Panc1 (cell line): Measurements from ENCODE around the gene PXK.

Source experiments
- CTCF ChIP-seq: fragments of 450-650 bp; IDR thresholded peaks from 2 replicates; pipeline ENCODE4 v1.5.1; 2017; ENCODE audit warnings: mild to moderate bottlenecking
- POLR2AphosphoS5 ChIP-seq: IDR thresholded peaks from 2 replicates; pipeline ENCODE4 v1.6.1; 2012; ENCODE audit warnings: mild to moderate bottlenecking, low read depth, low read length, moderate library complexity
- REST ChIP-seq, 2 experiments: IDR thresholded peaks; 2 replicates each; pipeline ENCODE4 v1.6.1; 2011 to 2012; ENCODE audit warnings: low read depth in 2 of 2, control low read depth in 1 of 2, low read length in 1 of 2, mild to moderate bottlenecking in 1 of 2, moderate library complexity in 1 of 2; ENCODE audit not compliant: insufficient read depth in 1 of 2
- SIN3A ChIP-seq: IDR thresholded peaks from 2 replicates; pipeline ENCODE4 v1.6.1; 2012; ENCODE audit warnings: low read depth, mild to moderate bottlenecking, low read length, moderate library complexity, borderline replicate concordance; ENCODE audit not compliant: insufficient read depth

- TF ChIP-seq CTCF = peak; percentile 95
- TF ChIP-seq SIN3A = no peak
- no peak for TF ChIP-seq REST (IDR thresholded peaks at IDR 0.05; ENCODE audit: insufficient read depth in 1 of 2, low read depth in 2 of 2, low read length in 1 of 2)
- peak; percentile 92 for TF ChIP-seq POLR2AphosphoS5
These were observed 26.6 kb upstream of the PXK start, which contains the start of the genes HTD2 and RPP14 for GRCh38 chr3:58305882-58306711.
